ENCODE results near the gene FUT3. TPM values are rescaled to one million over a fixed set of nuclear protein-coding genes. Genes with fewer than 3 reads are reported as not detected.

FUT3 gene
- total and polyA plus RNA-seq, 2 of the 4 experiments (the other 2 are of a cell fraction): not detected

DNA sequence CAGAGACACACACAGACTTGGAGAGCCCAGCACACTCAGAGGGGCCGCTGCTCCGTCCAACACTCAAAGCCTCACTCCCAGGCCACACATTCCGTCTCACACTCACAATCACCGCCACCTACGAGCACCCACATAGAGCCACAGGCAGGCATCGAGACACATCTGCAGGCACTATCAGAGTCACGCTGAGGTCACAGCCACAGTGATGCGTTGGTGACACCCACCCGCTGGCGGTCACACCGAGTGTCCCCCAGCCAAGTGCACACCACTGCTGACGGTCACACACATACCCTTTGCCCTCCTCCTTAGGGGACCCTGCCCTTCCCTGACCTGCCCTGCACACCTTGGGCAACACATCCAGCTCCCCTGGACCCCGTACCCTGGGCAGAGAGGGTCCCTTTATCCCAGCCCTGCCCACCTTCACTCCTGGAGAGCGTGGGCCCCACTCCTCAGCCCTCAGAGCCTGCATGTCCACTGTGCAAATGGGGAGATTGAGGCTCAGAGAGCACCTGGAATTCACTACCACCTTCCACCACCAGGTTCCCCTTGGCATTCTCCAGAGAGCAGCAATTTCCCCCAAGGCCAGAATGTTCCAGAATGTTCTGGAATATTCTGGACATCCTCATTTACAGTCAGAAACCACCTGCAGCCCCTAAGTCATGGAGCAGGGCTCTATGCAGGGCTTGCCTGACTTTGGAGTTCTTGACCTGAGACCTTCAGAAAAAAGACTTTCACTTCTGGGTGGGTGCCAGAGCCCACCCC lies 13.7 kb upstream of the FUT3 start:
- Histone ChIP-seq H4K5ac (ENCODE audit: low read depth, low read length) (no peak overlapping the region), H3K4me2 (ENCODE audit: low read depth, low read length) (no peak overlapping the region), H3K4me1 (ENCODE audit: control insufficient read depth, insufficient read depth, low read length) (no peaks in the 10 kb centered on the region; the same call in 1 of the 2 replicates), H2AK9ac (replicated peaks; ENCODE audit: low read depth, low read length, poor library complexity) (no peak overlapping the region), H3K9ac (ENCODE audit: low read depth, low read length) (no peak overlapping the region), H3K4ac (ENCODE audit: low read depth, low read length) (no peak overlapping the region), H4K91ac (ENCODE audit: insufficient read depth, low read depth, low read length) (no peak overlapping the region), H3K18ac (ENCODE audit: low read depth, low read length) (no peak overlapping the region), H3K14ac (replicated peaks; ENCODE audit: low read depth, low read length) (no peak overlapping the region), H2BK120ac (ENCODE audit: low read depth, low read length) (no peak overlapping the region), H3K9me3 (ENCODE audit: control insufficient read depth, insufficient read depth, low read length) (no peaks in the 10 kb centered on the region), H3K23ac (ENCODE audit: low read depth, low read length) (no peak overlapping the region), H2BK15ac (ENCODE audit: low read depth, low read length) (no peak overlapping the region), H3K4me3 (ENCODE audit: insufficient read depth, low read depth, low read length) (no peak overlapping the region), H2AFZ (replicated peaks; ENCODE audit: low read length, poor library complexity) (no peak overlapping the region), H2AK5ac (ENCODE audit: low read depth, low read length) (no peak overlapping the region; the same call in 1 of the 2 replicates), H4K8ac (ENCODE audit: low read depth in 2 of 2, low read length in 2 of 2) (no peak overlapping the region), H2BK20ac (ENCODE audit: low read depth, low read length) (no peak overlapping the region), H3K27me3 (ENCODE audit: control insufficient read depth, insufficient read depth, low read length) (peaks cover 15% of the 10 kb centered on the region; the same call in 1 of the 2 replicates), H3K56ac (ENCODE audit: extremely low read depth, insufficient read depth, low read length) (no peak overlapping the region), H3K79me1 (ENCODE audit: low read depth in 1 of 2, low read length in 2 of 2) (no peaks in the 10 kb centered on the region), H3K27ac (ENCODE audit: insufficient read depth, low read length) (no peak overlapping the region), H3K36me3 (ENCODE audit: control insufficient read depth, insufficient read depth, low read length) (no peaks in the 10 kb centered on the region), H4K20me1 (ENCODE audit: insufficient read depth, low read length) (no peaks in the 10 kb centered on the region), H2BK5ac (ENCODE audit: low read depth, low read length, poor library complexity, severe bottlenecking) (no peak overlapping the region), H3K9me1 (ENCODE audit: insufficient read depth, low read length) (no peaks in the 10 kb centered on the region)
- intact Hi-C loops (cut with micrococcal nuclease): no loop called here
- in situ Hi-C loops (cut with MboI; ENCODE audit: low sequenced_read_pairs): no loop called here
- ATAC-seq (ENCODE audit: low read depth): no peak
- TF ChIP-seq, protein P1, sequence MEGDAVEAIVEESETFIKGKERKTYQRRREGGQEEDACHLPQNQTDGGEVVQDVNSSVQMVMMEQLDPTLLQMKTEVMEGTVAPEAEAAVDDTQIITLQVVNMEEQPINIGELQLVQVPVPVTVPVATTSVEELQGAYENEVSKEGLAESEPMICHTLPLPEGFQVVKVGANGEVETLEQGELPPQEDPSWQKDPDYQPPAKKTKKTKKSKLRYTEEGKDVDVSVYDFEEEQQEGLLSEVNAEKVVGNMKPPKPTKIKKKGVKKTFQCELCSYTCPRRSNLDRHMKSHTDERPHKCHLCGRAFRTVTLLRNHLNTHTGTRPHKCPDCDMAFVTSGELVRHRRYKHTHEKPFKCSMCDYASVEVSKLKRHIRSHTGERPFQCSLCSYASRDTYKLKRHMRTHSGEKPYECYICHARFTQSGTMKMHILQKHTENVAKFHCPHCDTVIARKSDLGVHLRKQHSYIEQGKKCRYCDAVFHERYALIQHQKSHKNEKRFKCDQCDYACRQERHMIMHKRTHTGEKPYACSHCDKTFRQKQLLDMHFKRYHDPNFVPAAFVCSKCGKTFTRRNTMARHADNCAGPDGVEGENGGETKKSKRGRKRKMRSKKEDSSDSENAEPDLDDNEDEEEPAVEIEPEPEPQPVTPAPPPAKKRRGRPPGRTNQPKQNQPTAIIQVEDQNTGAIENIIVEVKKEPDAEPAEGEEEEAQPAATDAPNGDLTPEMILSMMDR (conservative IDR thresholded peaks at IDR 0.05; ENCODE audit: low read depth, low read length): 0 out of 2 replicates have a peak, but pooled peaks have one; percentile 3
- TF ChIP-seq NFE2L2 (IDR thresholded peaks at IDR 0.05; ENCODE audit: low read depth, low read length): no peak
- dilution Hi-C loops (cut with HindIII; ENCODE audit: low sequenced_read_pairs, unreplicated experiment): no loop called here
- DNase-seq: no peak
- BruUV-seq (replicated peaks): no TSS peak
- ChIA-PET CTCF (no interaction called here), POLR2A (ENCODE audit: unreplicated experiment) (no interaction called here)
- 61% methylated on average over 7 of the region's 14 CpGs; no CpG with 5 or more reads in 1 of the 2 experiments for WGBS, 2 experiments (ENCODE audit: extremely low coverage in 2 of 2, insufficient read length in 1 of 2)
